Measurements from ENCODE around the gene TAMM41. TPM values are rescaled to one million over a fixed set of nuclear protein-coding genes. Genes with fewer than 3 reads are reported as not detected.
A peak's percentile ranks its signal among the peaks of the same experiment; 100 is the strongest.

TAMM41 gene
- total RNA-seq, 1 experiment from 2014 or later = 24.3 TPM

GRCh38 chr3:11803977-11804892 lies 42.5 kb downstream of the TAMM41 start:
- no peak overlapping the region for H3K18ac ChIP-seq (ENCODE audit: insufficient read length, low read depth, low read length)
- no peak overlapping the region for H2AFZ ChIP-seq (ENCODE audit: low read length)
- no peak overlapping the region for H3K14ac ChIP-seq (ENCODE audit: insufficient read depth, low read length)
- no peak overlapping the region for H3K23ac ChIP-seq (ENCODE audit: insufficient read length, low read depth, low read length)
- TF ChIP-seq, protein P1, sequence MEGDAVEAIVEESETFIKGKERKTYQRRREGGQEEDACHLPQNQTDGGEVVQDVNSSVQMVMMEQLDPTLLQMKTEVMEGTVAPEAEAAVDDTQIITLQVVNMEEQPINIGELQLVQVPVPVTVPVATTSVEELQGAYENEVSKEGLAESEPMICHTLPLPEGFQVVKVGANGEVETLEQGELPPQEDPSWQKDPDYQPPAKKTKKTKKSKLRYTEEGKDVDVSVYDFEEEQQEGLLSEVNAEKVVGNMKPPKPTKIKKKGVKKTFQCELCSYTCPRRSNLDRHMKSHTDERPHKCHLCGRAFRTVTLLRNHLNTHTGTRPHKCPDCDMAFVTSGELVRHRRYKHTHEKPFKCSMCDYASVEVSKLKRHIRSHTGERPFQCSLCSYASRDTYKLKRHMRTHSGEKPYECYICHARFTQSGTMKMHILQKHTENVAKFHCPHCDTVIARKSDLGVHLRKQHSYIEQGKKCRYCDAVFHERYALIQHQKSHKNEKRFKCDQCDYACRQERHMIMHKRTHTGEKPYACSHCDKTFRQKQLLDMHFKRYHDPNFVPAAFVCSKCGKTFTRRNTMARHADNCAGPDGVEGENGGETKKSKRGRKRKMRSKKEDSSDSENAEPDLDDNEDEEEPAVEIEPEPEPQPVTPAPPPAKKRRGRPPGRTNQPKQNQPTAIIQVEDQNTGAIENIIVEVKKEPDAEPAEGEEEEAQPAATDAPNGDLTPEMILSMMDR (conservative IDR thresholded peaks at IDR 0.05) = peak; percentile 80
- H2BK12ac ChIP-seq (ENCODE audit: insufficient read length, low read depth, low read length) = no peak overlapping the region
- H3K4me1 ChIP-seq (ENCODE audit: insufficient read depth, low read length) = no peaks in the 10 kb centered on the region; the same call in 1 of the 2 replicates
- no peak overlapping the region for H3K56ac ChIP-seq (ENCODE audit: insufficient read length, low read depth, low read length)
- Mint-ChIP-seq H3K27me3 (ENCODE audit: low read depth) (no peaks in the 10 kb centered on the region), H3K9me3 (no peaks in the 10 kb centered on the region), H3K4me1 (peaks cover 2 to 4% of the 10 kb centered on the region in 2 experiments), H3K36me3 (ENCODE audit: insufficient read depth in 1 of 3, low read depth in 3 of 3) (peaks cover 19 to 65% (median 63%) of the 10 kb centered on the region in 3 experiments), H3K4me3 (no peak overlapping the region), H3K27ac (no peak overlapping the region)
- no peaks in the 10 kb centered on the region for H4K20me1 ChIP-seq (ENCODE audit: control insufficient read depth, insufficient read depth, insufficient read length)
- peak; percentile 41 for DNase-seq
- H2BK120ac ChIP-seq (ENCODE audit: low read depth, low read length, poor library complexity, severe bottlenecking) = no peak overlapping the region
- H2BK20ac ChIP-seq (ENCODE audit: low read depth, low read length, poor library complexity, severe bottlenecking) = no peak overlapping the region
- no peak overlapping the region for H2AK5ac ChIP-seq (ENCODE audit: insufficient read length, low read length)
- no peaks in the 10 kb centered on the region for H3K79me2 ChIP-seq (ENCODE audit: insufficient read depth, low read length)
- H3K79me1 ChIP-seq (ENCODE audit: insufficient read depth, low read depth, low read length, poor library complexity, severe bottlenecking) = no peaks in the 10 kb centered on the region
- no peaks in the 10 kb centered on the region for H3K9me3 ChIP-seq (ENCODE audit: control insufficient read depth, low read depth, low read length)
- no peak overlapping the region for H3K9ac ChIP-seq (ENCODE audit: extremely low read depth, insufficient read length, low read length)
- no peak overlapping the region for H2BK15ac ChIP-seq (ENCODE audit: low read depth, low read length)
- WGBS (ENCODE audit: extremely low coverage, insufficient read length, low lambda C conversion rate) = 100% methylated on average over 1 of the region's 2 CpGs
- H3T11ph ChIP-seq (ENCODE audit: low read length) = no peak overlapping the region
- no peak overlapping the region for H4K5ac ChIP-seq (ENCODE audit: insufficient read length, low read depth, low read length)
- no peaks in the 10 kb centered on the region for H3K27me3 ChIP-seq (ENCODE audit: insufficient read depth, low read length)
- H2BK5ac ChIP-seq (ENCODE audit: insufficient read length, low read length) = no peak overlapping the region
- no peak overlapping the region for H4K8ac ChIP-seq (replicated peaks; ENCODE audit: insufficient read length, low read depth, low read length)
- H3K4ac ChIP-seq (ENCODE audit: low read depth, low read length) = no peak overlapping the region
- H3K23me2 ChIP-seq (ENCODE audit: insufficient read length, low read depth, low read length, poor library complexity, severe bottlenecking) = no peaks in the 10 kb centered on the region
- H3K27ac ChIP-seq (ENCODE audit: insufficient read length, low read depth, low read length) = no peak overlapping the region
- H3K4me2 ChIP-seq (ENCODE audit: insufficient read depth, insufficient read length, low read length) = no peak overlapping the region
- no peak overlapping the region for H4K91ac ChIP-seq (ENCODE audit: insufficient read length, low read depth, low read length)
